ENCODE data around the gene UPF3B. TPM values are rescaled to one million over a fixed set of nuclear protein-coding genes. Genes with fewer than 3 reads are reported as not detected.

UPF3B gene
- total and polyA plus RNA-seq, 2 donors (not counting 3 experiments of a cell fraction or from before 2014, with no cell fraction given) = 3.7 to 11.9 TPM

- peak overlapping the region; percentile 22 for H3K27ac ChIP-seq (ENCODE audit: insufficient read depth, low read depth, low read length)
- no peaks in the 10 kb centered on the region for H3K9me3 ChIP-seq (replicated peaks; ENCODE audit: control insufficient read depth, insufficient read depth, low read length)
- no TSS peak for BruUV-seq (replicated peaks)
- ChIA-PET POLR2A (interaction anchor here (0.6 to 1.7 kb wide), 4 partner anchors 16 to 178 kb away, joined by 3 to 22 read pairs (median 4); partner anchors contain the start of genes NDUFA1, RNF113A and RPL39), CTCF (interaction anchor here (0.8 to 2.1 kb wide), 6 partner anchors 13 to 69 kb away, joined by 3 to 13 read pairs (median 6); partner anchors contain the start of genes NDUFA1, RNF113A and RPL39)
- H3K9me1 ChIP-seq (replicated peaks; ENCODE audit: control insufficient read depth, extremely low read depth, insufficient read depth, low read length) = no peaks in the 10 kb centered on the region
- peaks cover 9% of the 10 kb centered on the region for H3K79me2 ChIP-seq (ENCODE audit: control insufficient read depth, insufficient read depth, low read length)
- peaks cover 6% of the 10 kb centered on the region for H3K4me1 ChIP-seq (ENCODE audit: control insufficient read depth, extremely low read depth, insufficient read depth, low read length)
- peak overlapping the region; percentile 95 for H2AFZ ChIP-seq (ENCODE audit: low read depth, low read length)
- FAIRE-seq (no peak), DNase-seq (ENCODE audit: low read depth, low spot score) (no peak)
- H3K36me3 ChIP-seq (ENCODE audit: control insufficient read depth in 2 of 2, extremely low read depth in 1 of 2, insufficient read depth in 2 of 2, low read length in 2 of 2) = no peaks in the 10 kb centered on the region
- H3K27me3 ChIP-seq (ENCODE audit: control insufficient read depth in 2 of 2, insufficient read depth in 2 of 2, low read length in 2 of 2) = peaks cover 0 to 2% of the 10 kb centered on the region in 2 experiments
- peak overlapping the region; percentile 63 for H3K9ac ChIP-seq (replicated peaks; ENCODE audit: extremely low read depth, insufficient read depth, low read length)
- H4K20me1 ChIP-seq (replicated peaks; ENCODE audit: control insufficient read depth, extremely low read depth, insufficient read depth, low read length) = no peaks in the 10 kb centered on the region
- intact Hi-C loops (cut with micrococcal nuclease) (loop anchor here (1.0 to 5.0 kb wide), 3 partner anchors 18 to 386 kb away; partner anchors contain the start of genes NDUFA1, RNF113A, RPL39 and SLC25A5), dilution Hi-C loops (cut with MboI; ENCODE audit: extremely low pct_ligation_motif_present, low sequenced_read_pairs) (no loop called here)
- peak overlapping the region; percentile 96 for H3K4me2 ChIP-seq (ENCODE audit: insufficient read depth, low read length)
- TF ChIP-seq POLR2AphosphoS5 (IDR thresholded peaks at IDR 0.05; ENCODE audit: insufficient read depth, low read depth, low read length) = no peak
- H3K4me3 ChIP-seq (replicated peaks in 1 of 3; ENCODE audit: insufficient read depth in 1 of 3, low read depth in 1 of 3, low read length in 3 of 3) = peak overlapping the region; percentile 20 to 68 (median 23)
Observed at GRCh38 chrX:119853444-119853843, 681 bp upstream of the UPF3B start.

GRCh38 chrX:119833905-119834304 is 18.9 kb downstream of the UPF3B start:
- H3K4me3 ChIP-seq (replicated peaks in 1 of 3; ENCODE audit: insufficient read depth in 1 of 3, low read depth in 1 of 3, low read length in 3 of 3) = no peak overlapping the region
- ChIA-PET CTCF (interaction anchor here (0.7 to 1.3 kb wide), 2 partner anchors 25 to 27 kb away, joined by 4 to 5 read pairs; no protein-coding TSS in a partner anchor), POLR2A (interaction anchor here (0.6 kb wide), 1 partner anchor 9 kb away, joined by 5 read pairs; no protein-coding TSS in a partner anchor)
- H3K27ac ChIP-seq (ENCODE audit: insufficient read depth, low read depth, low read length) = no peak overlapping the region
- no peak overlapping the region for H3K9ac ChIP-seq (replicated peaks; ENCODE audit: extremely low read depth, insufficient read depth, low read length)
- H3K36me3 ChIP-seq (ENCODE audit: control insufficient read depth in 2 of 2, extremely low read depth in 1 of 2, insufficient read depth in 2 of 2, low read length in 2 of 2) = no peaks in the 10 kb centered on the region
- H3K79me2 ChIP-seq (ENCODE audit: control insufficient read depth, insufficient read depth, low read length) = no peaks in the 10 kb centered on the region
- no peaks in the 10 kb centered on the region for H3K9me3 ChIP-seq (replicated peaks; ENCODE audit: control insufficient read depth, insufficient read depth, low read length)
- no peaks in the 10 kb centered on the region for H3K4me1 ChIP-seq (ENCODE audit: control insufficient read depth, extremely low read depth, insufficient read depth, low read length)
- no peak overlapping the region for H3K4me2 ChIP-seq (ENCODE audit: insufficient read depth, low read length)
- FAIRE-seq (peak; percentile 4), DNase-seq (ENCODE audit: low read depth, low spot score) (no peak)
- dilution Hi-C loops (cut with MboI; ENCODE audit: extremely low pct_ligation_motif_present, low sequenced_read_pairs) (no loop called here), intact Hi-C loops (cut with micrococcal nuclease) (no loop called here)
- no TSS peak for BruUV-seq (replicated peaks)
- no peak overlapping the region for H2AFZ ChIP-seq (ENCODE audit: low read depth, low read length)
- no peak for TF ChIP-seq MAX (IDR thresholded peaks at IDR 0.05; ENCODE audit: insufficient read depth, insufficient read length)
- no peak for TF ChIP-seq CTCF (IDR thresholded peaks at IDR 0.05; ENCODE audit: extremely low read depth in 1 of 2, insufficient read depth in 1 of 2, low read depth in 1 of 2, low read length in 2 of 2)
- TF ChIP-seq EZH2 (IDR thresholded peaks at IDR 0.05; ENCODE audit: borderline replicate concordance, low read depth, low read length, severe bottlenecking) = no peak
- TF ChIP-seq GATA2 (IDR thresholded peaks at IDR 0.05; ENCODE audit: insufficient read depth, insufficient read length, low read depth, low read length) = no peak
- TF ChIP-seq FOS (IDR thresholded peaks at IDR 0.05; ENCODE audit: borderline replicate concordance, insufficient read depth, low read length) = no peak
- no peak for TF ChIP-seq POLR2AphosphoS5 (IDR thresholded peaks at IDR 0.05; ENCODE audit: insufficient read depth, low read depth, low read length)
- no peak for TF ChIP-seq POLR2A (IDR thresholded peaks at IDR 0.05; ENCODE audit: low read depth, low read length)
- no peak for TF ChIP-seq JUN (IDR thresholded peaks at IDR 0.05; ENCODE audit: borderline replicate concordance, insufficient read depth, insufficient read length, low read depth)
- TF ChIP-seq MYC (IDR thresholded peaks at IDR 0.05; ENCODE audit: low read depth, low read length) = no peak
- H4K20me1 ChIP-seq (replicated peaks; ENCODE audit: control insufficient read depth, extremely low read depth, insufficient read depth, low read length) = no peaks in the 10 kb centered on the region
- no peaks in the 10 kb centered on the region for H3K27me3 ChIP-seq (ENCODE audit: control insufficient read depth in 2 of 2, insufficient read depth in 2 of 2, low read length in 2 of 2)
- H3K9me1 ChIP-seq (replicated peaks; ENCODE audit: control insufficient read depth, extremely low read depth, insufficient read depth, low read length) = no peaks in the 10 kb centered on the region

All from endothelial cell of umbilical vein (primary cell).